ENCODE data around the gene EXOC3L1. TPM values are rescaled to one million over a fixed set of nuclear protein-coding genes. Genes with fewer than 3 reads are reported as not detected.

EXOC3L1 gene
- total and polyA plus RNA-seq, 11 donors: 1.9 to 9.1 (median 3.2) TPM

- peaks cover 0 to 100% (median 97%) of the 10 kb centered on the region in 9 donors for H3K36me3 ChIP-seq
- no peak for TF ChIP-seq CTCF (IDR thresholded peaks at IDR 0.05)
- TF ChIP-seq POLR2A (IDR thresholded peaks at IDR 0.05): no peak
- H3K9me3 ChIP-seq: no peaks in the 10 kb centered on the region
- no peaks in the 10 kb centered on the region for H3K4me1 ChIP-seq
- DNase-seq (peak in 3 of 5 donors; percentile 21 to 39 (median 23)), ATAC-seq (no peak)
- no peaks in the 10 kb centered on the region for H3K27me3 ChIP-seq
- H3K4me3 ChIP-seq: no peak overlapping the region
- WGBS, 4 donors: 87 to 94% (median 92%) methylated on average over 7 to 10 of the region's 10 CpGs
- no peak overlapping the region for H3K27ac ChIP-seq
- intact Hi-C loops (cut with DNase I): loop anchor here in 1 of 10 donors (10.0 kb wide), 1 partner anchor 791 kb away; the partner anchor contains the start of genes DDX28 and DUS2
Observed at GRCh38 chr16:67234180-67234597, 44.3 kb upstream of the EXOC3L1 start.

GRCh38 chr16:67233596-67233995 is 43.7 kb upstream of the EXOC3L1 start:
- WGBS, 4 donors: 60 to 78% (median 75%) methylated on average over 5 to 7 of the region's 7 CpGs
- no peak for TF ChIP-seq POLR2A (IDR thresholded peaks at IDR 0.05)
- no peak for TF ChIP-seq CTCF (IDR thresholded peaks at IDR 0.05)
- ATAC-seq (no peak), DNase-seq (peak in 3 of 5 donors; percentile 18 to 28 (median 22))
- peaks cover 0 to under 1% (median 0%) of the 10 kb centered on the region in 12 donors for H3K4me1 ChIP-seq
- H3K4me3 ChIP-seq: no peak overlapping the region
- H3K27ac ChIP-seq: no peak overlapping the region
- intact Hi-C loops (cut with DNase I): loop anchor here in 1 of 10 donors (10.0 kb wide), 1 partner anchor 791 kb away; the partner anchor contains the start of genes DDX28 and DUS2
- H3K27me3 ChIP-seq: no peaks in the 10 kb centered on the region
- no peaks in the 10 kb centered on the region for H3K9me3 ChIP-seq
- peaks cover 0 to 100% (median 97%) of the 10 kb centered on the region in 9 donors for H3K36me3 ChIP-seq

- ATAC-seq: no peak
- Histone ChIP-seq H3K36me3 (peaks cover 0 to 81% (median 78%) of the 10 kb centered on the region in 9 donors), H3K9me3 (no peaks in the 10 kb centered on the region), H3K4me1 (peaks cover 2 to 18% (median 12%) of the 10 kb centered on the region in 12 donors), H3K27ac (no peak overlapping the region), H3K4me3 (no peak overlapping the region), H3K27me3 (no peaks in the 10 kb centered on the region)
- DNase-seq: peak in 3 of 5 donors; percentile 14 to 46 (median 19)
- WGBS, 4 donors: 87 to 96% (median 89%) methylated on average over 8 to 12 of the region's 12 CpGs
- no peak for TF ChIP-seq POLR2A (IDR thresholded peaks at IDR 0.05)
- no peak for TF ChIP-seq CTCF (IDR thresholded peaks at IDR 0.05)
- intact Hi-C loops (cut with DNase I): loop anchor here in 1 of 10 donors (10.0 kb wide), 1 partner anchor 794 kb away; the partner anchor contains the start of genes DDX28 and DUS2
Observed at GRCh38 chr16:67230809-67231660, 41.1 kb upstream of the EXOC3L1 start.
